ENCODE data around the gene CD300LB.

DNA sequence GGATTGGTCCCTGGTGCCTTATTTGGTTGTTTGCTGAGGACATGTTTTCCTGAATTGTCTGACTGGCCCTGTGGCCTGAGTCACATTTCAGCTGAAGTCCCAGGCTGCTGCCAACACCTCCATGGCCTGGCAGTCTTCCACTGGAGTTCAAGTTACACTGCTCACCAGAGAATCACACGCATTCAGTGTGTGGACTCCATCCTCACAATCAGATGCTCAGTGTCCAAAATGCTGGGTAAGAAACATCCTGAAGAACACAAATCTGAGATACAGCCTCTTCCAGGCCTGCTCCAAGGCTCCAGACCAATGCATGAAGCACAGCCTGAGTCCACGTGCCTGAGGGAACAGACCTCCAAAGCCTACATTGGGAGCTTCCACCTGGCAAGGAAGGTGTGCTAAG lies 19.2 kb downstream of the CD300LB start:
- TF ChIP-seq SUZ12 (IDR thresholded peaks at IDR 0.05) (no peak), FOXA1 (IDR thresholded peaks at IDR 0.05) (no peak), HDGF (IDR thresholded peaks at IDR 0.05; ENCODE audit: borderline replicate concordance) (no peak), ELF4 (IDR thresholded peaks at IDR 0.05) (no peak), TARDBP (IDR thresholded peaks at IDR 0.05) (no peak)

Measured in HEK293T (cell line).